Thyroid gland (tissue), 4 donors: ENCODE results near the gene TRIM47. TPM values are rescaled to one million over a fixed set of nuclear protein-coding genes. Genes with fewer than 3 reads are reported as not detected.
"Not testable (repeated sequence)": the region's sequence is repeated elsewhere in the genome, so short reads cannot be mapped to it uniquely, and the experiment has no call there.

Experiments used
- DNase-seq, 2 donors: peaks; one replicate each; pipeline ENCODE4 v3.0.0-alpha.2; 2019
- H3K27ac ChIP-seq, 3 donors: fragments of 200-600 bp; sonication (generic); 1 replicate in 2 of 3; 2 replicates in 1 of 3; pipeline ENCODE4 v1.5.1; 2016 to 2019; ENCODE audit warnings: mild to moderate bottlenecking in 1 of 3, moderate library complexity in 1 of 3
- H3K27me3 ChIP-seq: fragments of 200-600 bp; sonication (generic); one replicate; pipeline ENCODE4 v1.5.1; 2019
- H3K36me3 ChIP-seq, 2 donors: fragments of 200-600 bp; sonication (generic); one replicate each; pipeline ENCODE4 v1.5.1; 2016 to 2019
- H3K4me1 ChIP-seq, 2 donors: fragments of 200-600 bp; sonication (generic); one replicate each; pipeline ENCODE4 v1.5.1; 2017 to 2019
- H3K4me3 ChIP-seq, 3 donors: fragments of 200-600 bp; sonication (generic); replicated peaks in 1 of 3; 1 replicate in 2 of 3; 2 replicates in 1 of 3; pipeline ENCODE4 v1.5.1; 2016; ENCODE audit warnings: mild to moderate bottlenecking in 1 of 3
- H3K9me3 ChIP-seq: fragments of 200-600 bp; sonication (generic); one replicate; pipeline ENCODE4 v1.5.1; 2017
- POLR2A ChIP-seq, 2 donors: fragments of 450-650 bp; IDR thresholded peaks; one replicate each; pipeline ENCODE4 v1.6.1; 2017; ENCODE audit warnings: antibody characterized with exemption in 2 of 2, mild to moderate bottlenecking in 2 of 2, moderate library complexity in 1 of 2
- WGBS, 2 donors: methylation state at CpG; one replicate each; pipeline ENCODE4 v1.1.5; 2017; 5-methylcytosine and 5-hydroxymethylcytosine counted together
- intact Hi-C: fragments of 100-400 bp; cut with DNase I; formaldehyde crosslinking; loops from one replicate; pipeline ENCODE4 v1.15.1; 2023
- total RNA-seq, 4 donors: library from RNA; depleted of rRNA; stranded (reverse); fragments of >200 nt; gene quantifications; one replicate each; pipeline ENCODE4 v1.2.3, GENCODE V29; 2016
- TF ChIP-seq, protein P1 (sequence below), 6 experiments: fragments of 200-600 bp in 3 of 6; fragments of 450-650 bp in 3 of 6; sonication (generic) in 3 of 6; IDR thresholded peaks; one replicate each; pipeline ENCODE4 v1.5.1; 2016 to 2019; ENCODE audit warnings: antibody characterized with exemption in 6 of 6, mild to moderate bottlenecking in 2 of 6, inconsistent platforms in 1 of 6, moderate library complexity in 1 of 6

Gene TRIM47
- total RNA-seq, 4 donors from 2014 or later, result 14.7 to 27.8 (median 19.7) TPM

DNA sequence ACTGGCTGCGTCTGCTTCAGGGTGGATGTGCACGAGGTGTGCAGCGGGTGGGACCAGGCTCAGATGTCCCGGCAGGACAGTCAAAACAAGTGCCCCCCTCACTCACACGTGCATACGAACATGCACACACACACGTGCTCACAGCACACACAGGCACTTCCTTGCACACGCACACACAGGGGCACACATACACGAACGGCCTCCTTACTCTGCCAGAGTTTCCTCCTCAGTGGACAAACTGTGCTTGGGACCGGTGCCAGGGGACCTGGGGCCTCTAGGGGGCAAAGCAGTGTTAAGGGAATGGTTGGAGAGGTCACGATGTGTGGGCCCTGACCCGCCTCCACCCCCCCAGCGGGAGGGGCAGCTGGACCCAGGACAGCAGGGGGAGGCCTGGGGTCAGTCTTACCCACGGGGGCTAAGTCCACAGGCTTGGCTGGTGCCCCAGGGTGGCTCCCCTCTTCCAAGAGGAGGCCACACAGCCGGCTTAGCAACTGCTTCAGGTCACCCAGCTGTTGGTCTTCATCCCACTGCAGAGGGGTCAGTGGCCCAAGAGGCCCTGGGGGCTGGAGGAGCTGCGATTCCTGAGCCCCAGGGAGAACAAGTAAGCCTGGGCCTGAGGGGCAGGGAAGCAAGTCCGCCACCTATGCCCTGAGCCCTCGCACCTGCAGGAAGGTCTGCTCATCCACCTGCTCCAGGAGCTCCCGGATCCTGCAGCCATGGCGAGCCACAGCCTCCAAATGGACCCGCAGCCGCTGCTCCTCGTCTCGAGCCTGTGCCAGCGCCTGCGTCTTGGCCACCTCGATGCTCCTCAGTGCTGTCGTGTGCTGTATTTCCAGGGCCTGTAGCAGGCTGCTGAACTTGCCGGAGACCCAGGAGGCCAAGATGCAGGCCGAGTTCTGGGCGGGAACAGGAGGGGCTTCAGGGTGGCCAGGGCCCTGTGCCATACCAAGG, 13.5 kb upstream of the TRIM47 start:
- H3K27me3 ChIP-seq, result no peaks in the 10 kb centered on the region
- peaks cover 8 to 14% of the 10 kb centered on the region in 2 donors for H3K36me3 ChIP-seq
- no peak overlapping the region for H3K27ac ChIP-seq
- DNase-seq, result no peak
- intact Hi-C loops, result no loop called here
- 76 to 86% methylated on average over 15 to 21 of the region's 32 CpGs for WGBS, 2 donors
- TF ChIP-seq, protein P1, sequence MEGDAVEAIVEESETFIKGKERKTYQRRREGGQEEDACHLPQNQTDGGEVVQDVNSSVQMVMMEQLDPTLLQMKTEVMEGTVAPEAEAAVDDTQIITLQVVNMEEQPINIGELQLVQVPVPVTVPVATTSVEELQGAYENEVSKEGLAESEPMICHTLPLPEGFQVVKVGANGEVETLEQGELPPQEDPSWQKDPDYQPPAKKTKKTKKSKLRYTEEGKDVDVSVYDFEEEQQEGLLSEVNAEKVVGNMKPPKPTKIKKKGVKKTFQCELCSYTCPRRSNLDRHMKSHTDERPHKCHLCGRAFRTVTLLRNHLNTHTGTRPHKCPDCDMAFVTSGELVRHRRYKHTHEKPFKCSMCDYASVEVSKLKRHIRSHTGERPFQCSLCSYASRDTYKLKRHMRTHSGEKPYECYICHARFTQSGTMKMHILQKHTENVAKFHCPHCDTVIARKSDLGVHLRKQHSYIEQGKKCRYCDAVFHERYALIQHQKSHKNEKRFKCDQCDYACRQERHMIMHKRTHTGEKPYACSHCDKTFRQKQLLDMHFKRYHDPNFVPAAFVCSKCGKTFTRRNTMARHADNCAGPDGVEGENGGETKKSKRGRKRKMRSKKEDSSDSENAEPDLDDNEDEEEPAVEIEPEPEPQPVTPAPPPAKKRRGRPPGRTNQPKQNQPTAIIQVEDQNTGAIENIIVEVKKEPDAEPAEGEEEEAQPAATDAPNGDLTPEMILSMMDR (IDR thresholded peaks at IDR 0.05), result no peak
- TF ChIP-seq POLR2A (IDR thresholded peaks at IDR 0.05), result no peak
- H3K4me3 ChIP-seq, result no peak overlapping the region
- no peaks in the 10 kb centered on the region for H3K9me3 ChIP-seq
- H3K4me1 ChIP-seq, result peaks cover 7 to 18% of the 10 kb centered on the region in 2 donors

DNA sequence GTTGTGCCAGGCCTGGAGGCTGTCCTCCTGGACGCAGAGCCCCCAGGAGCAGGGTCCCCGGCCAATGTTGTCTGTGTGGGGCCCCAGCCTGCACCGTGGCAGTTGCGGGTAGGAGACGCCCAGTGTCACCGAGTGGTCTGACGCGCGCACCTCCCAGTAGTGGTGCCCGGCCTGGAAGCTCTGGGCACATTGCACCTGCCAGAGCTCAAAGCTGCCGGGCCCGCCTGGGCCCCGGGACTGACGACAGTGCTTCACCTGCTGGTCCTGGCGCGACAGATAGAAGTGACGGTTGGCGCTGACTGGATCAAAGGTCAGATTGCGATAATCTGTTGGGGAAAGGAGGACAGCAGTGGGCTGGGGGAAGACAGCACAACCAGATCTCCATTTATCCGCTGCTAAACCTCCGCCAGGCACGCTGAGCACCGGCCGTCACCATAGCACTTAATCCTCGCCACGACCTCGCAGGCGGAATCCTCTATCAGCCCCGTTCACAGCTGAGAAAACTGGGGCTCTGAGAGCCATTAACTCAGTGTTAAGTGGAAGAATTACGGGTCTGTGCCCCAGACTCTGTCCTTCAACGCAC, 12.7 kb upstream of the TRIM47 start:
- TF ChIP-seq, protein P1 (IDR thresholded peaks at IDR 0.05), result no peak
- TF ChIP-seq POLR2A (IDR thresholded peaks at IDR 0.05), result no peak
- Histone ChIP-seq H3K27ac (no peak overlapping the region), H3K36me3 (peaks cover 8 to 14% of the 10 kb centered on the region in 2 donors), H3K4me1 (peaks cover 7 to 17% of the 10 kb centered on the region in 2 donors), H3K9me3 (no peaks in the 10 kb centered on the region), H3K4me3 (no peak overlapping the region), H3K27me3 (no peaks in the 10 kb centered on the region)
- no peak for DNase-seq
- intact Hi-C loops, result no loop called here
- WGBS, 2 donors, result 90 to 92% methylated on average over 17 to 18 of the region's 31 CpGs

DNA sequence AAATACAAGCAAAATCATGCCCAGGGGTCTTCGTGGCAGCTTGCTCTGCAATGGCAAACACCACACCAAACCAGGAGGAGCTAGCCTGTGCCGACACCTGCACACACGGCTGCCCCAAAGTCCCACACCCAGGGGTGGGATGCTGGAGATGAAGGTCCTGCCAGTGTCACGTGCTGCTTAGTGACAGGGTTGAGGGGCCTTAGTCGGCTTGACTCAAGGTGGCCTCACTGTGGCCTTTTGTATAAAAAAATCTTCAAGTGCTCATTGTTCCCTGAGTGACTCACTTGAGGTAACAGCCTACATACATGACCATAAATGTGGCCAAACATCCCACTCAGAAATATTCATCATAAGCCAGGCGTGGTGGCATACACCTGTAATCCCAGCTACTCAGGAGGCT, 11.1 kb upstream of the TRIM47 start:
- H3K4me1 ChIP-seq, result peaks cover 0 to 4% of the 10 kb centered on the region in 2 donors
- peaks cover 8 to 14% of the 10 kb centered on the region in 2 donors for H3K36me3 ChIP-seq
- no peak for DNase-seq
- TF ChIP-seq POLR2A (IDR thresholded peaks at IDR 0.05), result no peak
- TF ChIP-seq, protein P1 (IDR thresholded peaks at IDR 0.05), result no peak
- intact Hi-C loops, result no loop called here
- 70% methylated on average over 3 to 5 of the region's 6 CpGs for WGBS, 2 donors
- H3K27ac ChIP-seq, result no peak overlapping the region
- no peak overlapping the region for H3K4me3 ChIP-seq
- H3K9me3 ChIP-seq, result no peaks in the 10 kb centered on the region
- H3K27me3 ChIP-seq, result no peaks in the 10 kb centered on the region

DNA sequence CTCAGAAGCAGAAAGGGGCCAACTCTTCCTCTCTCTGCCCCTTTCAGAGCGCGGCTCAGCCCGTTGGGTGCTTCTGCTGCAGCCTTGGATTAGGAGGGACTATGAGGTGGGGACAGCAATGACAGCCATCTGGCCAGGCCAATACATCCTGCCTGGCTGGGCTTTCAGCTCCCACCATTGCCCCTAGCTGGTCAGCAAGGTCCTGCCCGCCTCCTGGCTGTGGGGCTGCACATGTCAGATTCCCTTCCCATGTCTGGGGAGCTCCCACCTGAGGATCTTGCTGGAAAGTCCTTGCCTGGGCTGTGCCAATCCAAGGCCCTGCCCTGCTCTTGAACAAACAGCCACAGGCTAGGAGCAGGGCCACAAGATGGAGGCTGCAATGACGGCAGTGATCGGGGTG, 10.1 kb upstream of the TRIM47 start:
- H3K9me3 ChIP-seq, result no peaks in the 10 kb centered on the region
- H3K4me3 ChIP-seq, result no peak overlapping the region
- TF ChIP-seq, protein P1 (IDR thresholded peaks at IDR 0.05), result no peak
- TF ChIP-seq POLR2A (IDR thresholded peaks at IDR 0.05), result no peak
- WGBS, 2 donors, result 89 to 92% methylated on average over 6 of the region's 6 CpGs
- no peak overlapping the region for H3K27ac ChIP-seq
- H3K36me3 ChIP-seq, result peaks cover 8 to 14% of the 10 kb centered on the region in 2 donors
- no peaks in the 10 kb centered on the region for H3K4me1 ChIP-seq
- DNase-seq, result no peak
- H3K27me3 ChIP-seq, result no peaks in the 10 kb centered on the region
- intact Hi-C loops, result no loop called here

DNA sequence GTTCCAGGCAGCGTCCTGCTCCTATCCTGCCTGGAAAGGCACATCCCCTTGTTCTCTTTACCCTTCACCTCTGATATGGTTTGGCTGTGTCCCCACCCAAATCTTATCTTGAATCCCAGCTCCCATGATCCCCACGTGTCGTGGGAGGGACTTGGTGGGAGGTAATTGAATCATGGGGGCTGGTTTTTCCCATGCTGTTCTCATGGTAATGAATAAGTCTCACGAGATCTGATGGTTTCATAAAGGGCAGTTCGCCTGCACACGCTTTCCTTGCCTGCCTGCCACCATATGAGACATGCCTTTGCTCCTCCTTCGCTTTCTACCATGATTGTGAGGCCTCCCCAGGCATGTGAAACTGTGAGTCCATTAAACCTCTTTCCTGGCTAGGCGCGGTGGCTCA, 7.5 kb upstream of the TRIM47 start:
- H3K9me3 ChIP-seq, H3K36me3 ChIP-seq, DNase-seq, intact Hi-C loops, H3K27ac ChIP-seq, H3K4me1 ChIP-seq, H3K27me3 ChIP-seq, H3K4me3 ChIP-seq: not testable (repeated sequence)
- WGBS, 2 donors, result 91 to 95% methylated on average over 9 of the region's 9 CpGs
